Thyroid gland (tissue), 4 donors: Measurements from ENCODE around the gene HS6ST3.

Experiments used
- CTCF ChIP-seq, 6 experiments: fragments of 200-600 bp in 3 of 6; fragments of 450-650 bp in 3 of 6; sonication (generic) in 3 of 6; IDR thresholded peaks; one replicate each; pipeline ENCODE4 v1.5.1; 2016 to 2019; ENCODE audit warnings: antibody characterized with exemption in 6 of 6, mild to moderate bottlenecking in 2 of 6, inconsistent platforms in 1 of 6, moderate library complexity in 1 of 6
- POLR2A ChIP-seq, 2 donors: fragments of 450-650 bp; IDR thresholded peaks; one replicate each; pipeline ENCODE4 v1.6.1; 2017; ENCODE audit warnings: antibody characterized with exemption in 2 of 2, mild to moderate bottlenecking in 2 of 2, moderate library complexity in 1 of 2

- TF ChIP-seq CTCF (IDR thresholded peaks at IDR 0.05) = no peak
- no peak for TF ChIP-seq POLR2A (IDR thresholded peaks at IDR 0.05)
These were observed 184.1 kb downstream of the HS6ST3 start for GRCh38 chr13:96274046-96274445.
